Neural progenitor cell (in vitro differentiated cells): ENCODE data around the gene P2RX5.

Experiments used
- CTCF ChIP-seq: fragments of 200-600 bp; sonication (generic); IDR thresholded peaks from 2 replicates; pipeline ENCODE4 v1.5.1; 2017; ENCODE audit warnings: antibody characterized with exemption, mild to moderate bottlenecking
- EZH2 ChIP-seq: fragments of 200-600 bp; sonication (generic); IDR thresholded peaks from 2 replicates; pipeline ENCODE4 v1.6.1; 2017; ENCODE audit warnings: antibody characterized with exemption, mild to moderate bottlenecking, moderate library complexity
- EZH2phosphoT487 ChIP-seq: fragments of 200-600 bp; sonication (generic); IDR thresholded peaks from 2 replicates; pipeline ENCODE4 v1.6.1; 2017; ENCODE audit warnings: antibody characterized with exemption

GRCh38 chr17:3647769-3648555 lies 48.0 kb downstream of the P2RX5 start:
- TF ChIP-seq CTCF (peak; percentile 60), EZH2 (no peak), EZH2phosphoT487 (no peak)
